GM21526 (cell line): ENCODE data around the gene TBATA.

Experiments used
- ATAC-seq: cut with Tn5 transposase; IDR thresholded peaks from one replicate; pipeline ENCODE4 v1.9.1; 2021; ENCODE audit warnings: moderate library complexity; ENCODE audit not compliant: unreplicated experiment, low FRiP score

TBATA gene

GRCh38 chr10:70809726-70810125 is 24.5 kb upstream of the TBATA start:
- no peak for ATAC-seq

- ATAC-seq = no peak
Observed at GRCh38 chr10:70809011-70809611, 23.9 kb upstream of the TBATA start.

GRCh38 chr10:70807556-70807955 is 22.4 kb upstream of the TBATA start:
- no peak for ATAC-seq

- no peak for ATAC-seq
Observed at GRCh38 chr10:70806841-70807240, 21.7 kb upstream of the TBATA start.

GRCh38 chr10:70805619-70806215 is 20.5 kb upstream of the TBATA start:
- no peak for ATAC-seq

GRCh38 chr10:70804421-70804808 is 19.2 kb upstream of the TBATA start:
- ATAC-seq = no peak

GRCh38 chr10:70803775-70804420 is 18.7 kb upstream of the TBATA start:
- ATAC-seq = no peak

GRCh38 chr10:70801854-70802253 is 16.7 kb upstream of the TBATA start:
- no peak for ATAC-seq

GRCh38 chr10:70799124-70799523 is 13.9 kb upstream of the TBATA start:
- ATAC-seq = no peak

- no peak for ATAC-seq
Observed at GRCh38 chr10:70797840-70798239, 12.7 kb upstream of the TBATA start.

- ATAC-seq = no peak
Observed at GRCh38 chr10:70795613-70796012, 10.4 kb upstream of the TBATA start.

GRCh38 chr10:70791386-70792039 is 6.3 kb upstream of the TBATA start:
- no peak for ATAC-seq

GRCh38 chr10:70786799-70787415 is 1.7 kb upstream of the TBATA start:
- no peak for ATAC-seq

GRCh38 chr10:70784471-70784870 is 706 bp downstream of the TBATA start:
- no peak for ATAC-seq

GRCh38 chr10:70784016-70784415 is 1.2 kb downstream of the TBATA start:
- no peak for ATAC-seq

- ATAC-seq = no peak
Observed at GRCh38 chr10:70782746-70783680, 2.2 kb downstream of the TBATA start.

GRCh38 chr10:70782086-70782745 is 3.0 kb downstream of the TBATA start:
- ATAC-seq = no peak

- no peak for ATAC-seq
Observed at GRCh38 chr10:70781461-70782051, 3.6 kb downstream of the TBATA start.

- ATAC-seq = no peak
Observed at GRCh38 chr10:70780772-70781171, 4.4 kb downstream of the TBATA start.
